Measurements from ENCODE around the gene PLPP7.
A peak's percentile ranks its signal among the peaks of the same experiment; 100 is the strongest.
"Not testable (repeated sequence)": the region's sequence is repeated elsewhere in the genome, so short reads cannot be mapped to it uniquely, and the experiment has no call there.

PLPP7 gene

GRCh38 chr9:131260751-131261452, 28.6 kb upstream of the PLPP7 start:
- DNase-seq, result no peak
- Mint-ChIP-seq H3K27me3 (no peaks in the 10 kb centered on the region), H3K9me3 (no peaks in the 10 kb centered on the region), H3K36me3 (ENCODE audit: low read depth) (peaks cover 79% of the 10 kb centered on the region), H3K4me1 (ENCODE audit: low read depth) (peaks cover 72% of the 10 kb centered on the region), H3K4me3 (no peak overlapping the region), H3K27ac (peak overlapping the region; percentile 79)

- H3K36me3 Mint-ChIP-seq (ENCODE audit: low read depth), result peaks cover 87% of the 10 kb centered on the region
- H3K4me3 Mint-ChIP-seq, result peak overlapping the region; percentile 15
- H3K9me3 Mint-ChIP-seq, result no peaks in the 10 kb centered on the region
- no peak for DNase-seq
- no peaks in the 10 kb centered on the region for H3K27me3 Mint-ChIP-seq
- H3K4me1 Mint-ChIP-seq (ENCODE audit: low read depth), result peaks cover 74% of the 10 kb centered on the region
- peak overlapping the region; percentile 84 for H3K27ac Mint-ChIP-seq
Measured at GRCh38 chr9:131262327-131263032, 27.0 kb upstream of the PLPP7 start.

GRCh38 chr9:131263033-131263343, 26.5 kb upstream of the PLPP7 start:
- H3K9me3 Mint-ChIP-seq, H3K27me3 Mint-ChIP-seq, DNase-seq: not testable (repeated sequence)
- Mint-ChIP-seq H3K4me1 (ENCODE audit: low read depth) (peaks cover 72% of the 10 kb centered on the region), H3K27ac (peak overlapping the region; percentile 84), H3K36me3 (ENCODE audit: low read depth) (peaks cover 83% of the 10 kb centered on the region), H3K4me3 (peak overlapping the region; percentile 15)

GRCh38 chr9:131263701-131264100, 25.8 kb upstream of the PLPP7 start:
- H3K4me3 Mint-ChIP-seq, result peak overlapping the region; percentile 59
- peaks cover 74% of the 10 kb centered on the region for H3K4me1 Mint-ChIP-seq (ENCODE audit: low read depth)
- no peak for DNase-seq
- peaks cover 80% of the 10 kb centered on the region for H3K36me3 Mint-ChIP-seq (ENCODE audit: low read depth)
- H3K27ac Mint-ChIP-seq, result peak overlapping the region; percentile 96
- H3K27me3 Mint-ChIP-seq, result no peaks in the 10 kb centered on the region
- no peaks in the 10 kb centered on the region for H3K9me3 Mint-ChIP-seq

GRCh38 chr9:131264231-131264630, 25.3 kb upstream of the PLPP7 start:
- Mint-ChIP-seq H3K27ac (peak overlapping the region; percentile 96), H3K4me3 (peak overlapping the region; percentile 59), H3K4me1 (ENCODE audit: low read depth) (peaks cover 76% of the 10 kb centered on the region), H3K9me3 (no peaks in the 10 kb centered on the region), H3K27me3 (no peaks in the 10 kb centered on the region), H3K36me3 (ENCODE audit: low read depth) (peaks cover 78% of the 10 kb centered on the region)
- DNase-seq, result peak; percentile 64

GRCh38 chr9:131266266-131267229, 23.0 kb upstream of the PLPP7 start:
- H3K4me3 Mint-ChIP-seq, result peak overlapping the region; percentile 72
- H3K9me3 Mint-ChIP-seq, result no peaks in the 10 kb centered on the region
- peaks cover 67% of the 10 kb centered on the region for H3K36me3 Mint-ChIP-seq (ENCODE audit: low read depth)
- peak overlapping the region; percentile 96 for H3K27ac Mint-ChIP-seq
- peaks cover 84% of the 10 kb centered on the region for H3K4me1 Mint-ChIP-seq (ENCODE audit: low read depth)
- no peaks in the 10 kb centered on the region for H3K27me3 Mint-ChIP-seq
- peak; percentile 71 for DNase-seq

GRCh38 chr9:131270171-131271015, 19.1 kb upstream of the PLPP7 start:
- H3K27ac Mint-ChIP-seq, result peak overlapping the region; percentile 96
- peaks cover 66% of the 10 kb centered on the region for H3K4me1 Mint-ChIP-seq (ENCODE audit: low read depth)
- no peaks in the 10 kb centered on the region for H3K9me3 Mint-ChIP-seq
- no peaks in the 10 kb centered on the region for H3K27me3 Mint-ChIP-seq
- peaks cover 70% of the 10 kb centered on the region for H3K36me3 Mint-ChIP-seq (ENCODE audit: low read depth)
- H3K4me3 Mint-ChIP-seq, result peak overlapping the region; percentile 98
- DNase-seq, result peak; percentile 75

- not testable (repeated sequence) for H3K9me3 Mint-ChIP-seq, H3K27me3 Mint-ChIP-seq, DNase-seq
- Mint-ChIP-seq H3K4me3 (peak overlapping the region; percentile 98), H3K27ac (peak overlapping the region; percentile 96), H3K36me3 (ENCODE audit: low read depth) (peaks cover 73% of the 10 kb centered on the region), H3K4me1 (ENCODE audit: low read depth) (peaks cover 61% of the 10 kb centered on the region)
Measured at GRCh38 chr9:131271016-131271273, 18.6 kb upstream of the PLPP7 start.

- no peaks in the 10 kb centered on the region for H3K9me3 Mint-ChIP-seq
- DNase-seq, result peak; percentile 51
- peaks cover 55% of the 10 kb centered on the region for H3K4me1 Mint-ChIP-seq (ENCODE audit: low read depth)
- no peaks in the 10 kb centered on the region for H3K27me3 Mint-ChIP-seq
- H3K36me3 Mint-ChIP-seq (ENCODE audit: low read depth), result peaks cover 73% of the 10 kb centered on the region
- H3K4me3 Mint-ChIP-seq, result peak overlapping the region; percentile 98
- H3K27ac Mint-ChIP-seq, result peak overlapping the region; percentile 96
Measured at GRCh38 chr9:131271506-131271931, 18.0 kb upstream of the PLPP7 start.

GRCh38 chr9:131272212-131272611, 17.3 kb upstream of the PLPP7 start:
- no peaks in the 10 kb centered on the region for H3K27me3 Mint-ChIP-seq
- peak overlapping the region; percentile 98 for H3K4me3 Mint-ChIP-seq
- peak overlapping the region; percentile 96 for H3K27ac Mint-ChIP-seq
- no peaks in the 10 kb centered on the region for H3K9me3 Mint-ChIP-seq
- peaks cover 66% of the 10 kb centered on the region for H3K36me3 Mint-ChIP-seq (ENCODE audit: low read depth)
- peaks cover 48% of the 10 kb centered on the region for H3K4me1 Mint-ChIP-seq (ENCODE audit: low read depth)
- no peak for DNase-seq

GRCh38 chr9:131273146-131273855, 16.2 kb upstream of the PLPP7 start:
- H3K4me1 Mint-ChIP-seq (ENCODE audit: low read depth), result peaks cover 42% of the 10 kb centered on the region
- no peaks in the 10 kb centered on the region for H3K27me3 Mint-ChIP-seq
- H3K9me3 Mint-ChIP-seq, result no peaks in the 10 kb centered on the region
- H3K27ac Mint-ChIP-seq, result peak overlapping the region; percentile 96
- H3K36me3 Mint-ChIP-seq (ENCODE audit: low read depth), result peaks cover 63% of the 10 kb centered on the region
- DNase-seq, result peak; percentile 69
- H3K4me3 Mint-ChIP-seq, result peak overlapping the region; percentile 98

GRCh38 chr9:131273856-131274673, 15.5 kb upstream of the PLPP7 start:
- Mint-ChIP-seq H3K4me3 (peak overlapping the region; percentile 98), H3K27me3 (no peaks in the 10 kb centered on the region), H3K4me1 (ENCODE audit: low read depth) (peaks cover 46% of the 10 kb centered on the region), H3K9me3 (no peaks in the 10 kb centered on the region), H3K27ac (peak overlapping the region; percentile 96), H3K36me3 (ENCODE audit: low read depth) (peaks cover 61% of the 10 kb centered on the region)
- DNase-seq, result peak; percentile 67

Measured in activated T-cell treated with anti-CD3 and anti-CD28 coated beads, Interleukin-2, amount 50 U/mL, for 24 hours (primary cell).